Natural killer cell (primary cell): ENCODE measurements around the gene EXOC3L1. TPM values are rescaled to one million over a fixed set of nuclear protein-coding genes. Genes with fewer than 3 reads are reported as not detected.

Experiments
- ATAC-seq, 3 donors: fragments of 150-1000 bp in 2 of 3; fragments of 200-7000 bp in 1 of 3; cut with Tn5 transposase; 1 replicate in 1 of 3; 2 replicates in 2 of 3; pipeline ENCODE4 v1.10.0; 2021; ENCODE audit warnings: mild to moderate bottlenecking in 2 of 3, moderate library complexity in 2 of 3
- DNase-seq, 2 donors: peaks; one replicate each; pipeline versions ENCODE4 v3.0.0 to v3.0.0-alpha.2; 2013 to 2021; ENCODE audit warnings: mixed read lengths in 1 of 2
- H3K27ac ChIP-seq: one replicate; pipeline ENCODE4 v1.5.1; 2013; ENCODE audit warnings: mild to moderate bottlenecking, low read length
- H3K27me3 ChIP-seq: one replicate; pipeline ENCODE4 v1.6.1; 2013; ENCODE audit warnings: low read length; ENCODE audit not compliant: control insufficient read depth, insufficient read depth
- H3K36me3 ChIP-seq: one replicate; pipeline ENCODE4 v1.6.1; 2013; ENCODE audit warnings: low read length; ENCODE audit not compliant: control insufficient read depth, insufficient read depth
- H3K4me1 ChIP-seq: one replicate; pipeline ENCODE4 v1.6.1; 2013; ENCODE audit warnings: low read length; ENCODE audit not compliant: control insufficient read depth, insufficient read depth
- H3K4me3 ChIP-seq: one replicate; pipeline ENCODE4 v1.5.1; 2013; ENCODE audit warnings: low read length
- H3K9me3 ChIP-seq: one replicate; pipeline ENCODE4 v1.6.1; 2013; ENCODE audit warnings: low read length; ENCODE audit not compliant: control insufficient read depth, insufficient read depth
- H3K27ac Mint-ChIP-seq, 2 donors: one replicate each; pipeline ENCODE4 v1.8.0; 2022; ENCODE audit warnings: mild to moderate bottlenecking in 2 of 2, mixed read lengths in 2 of 2, moderate library complexity in 1 of 2
- H3K27me3 Mint-ChIP-seq, 2 donors: one replicate each; pipeline ENCODE4 v1.8.0; 2022; ENCODE audit warnings: low read depth in 2 of 2, mixed read lengths in 2 of 2
- H3K36me3 Mint-ChIP-seq: one replicate; pipeline ENCODE4 v1.8.0; 2022; ENCODE audit warnings: mixed read lengths
- H3K4me1 Mint-ChIP-seq, 2 donors: one replicate each; pipeline ENCODE4 v1.8.0; 2022; ENCODE audit warnings: mixed read lengths in 2 of 2
- H3K4me3 Mint-ChIP-seq: one replicate; pipeline ENCODE4 v1.8.0; 2022; ENCODE audit warnings: mild to moderate bottlenecking, moderate library complexity, mixed read lengths
- H3K9me3 Mint-ChIP-seq, 2 donors: one replicate each; pipeline ENCODE4 v1.8.0; 2022; ENCODE audit warnings: mixed read lengths in 2 of 2
- CTCF ChIP-seq: fragments of 200-600 bp; IDR thresholded peaks from one replicate; pipeline ENCODE4 v1.8.0; 2022; ENCODE audit warnings: antibody characterized with exemption
- WGBS: methylation state at CpG from one replicate; pipeline ENCODE4 v1.1.7; 2013; ENCODE audit warnings: missing lambda C conversion rate; ENCODE audit not compliant: insufficient coverage; 5-methylcytosine and 5-hydroxymethylcytosine counted together
- intact Hi-C: fragments of 100-400 bp; cut with micrococcal nuclease; formaldehyde crosslinking; loops from one replicate; pipeline ENCODE4 v1.14.2; 2022
- total RNA-seq, 4 donors: library from RNA; stranded (reverse); fragments of 120-200 nt in 1 of 4; gene quantifications; one replicate each; pipeline versions ENCODE4 v1.2.3 to v1.2.4, GENCODE V29; 2013 to 2022

Gene EXOC3L1, protein sequence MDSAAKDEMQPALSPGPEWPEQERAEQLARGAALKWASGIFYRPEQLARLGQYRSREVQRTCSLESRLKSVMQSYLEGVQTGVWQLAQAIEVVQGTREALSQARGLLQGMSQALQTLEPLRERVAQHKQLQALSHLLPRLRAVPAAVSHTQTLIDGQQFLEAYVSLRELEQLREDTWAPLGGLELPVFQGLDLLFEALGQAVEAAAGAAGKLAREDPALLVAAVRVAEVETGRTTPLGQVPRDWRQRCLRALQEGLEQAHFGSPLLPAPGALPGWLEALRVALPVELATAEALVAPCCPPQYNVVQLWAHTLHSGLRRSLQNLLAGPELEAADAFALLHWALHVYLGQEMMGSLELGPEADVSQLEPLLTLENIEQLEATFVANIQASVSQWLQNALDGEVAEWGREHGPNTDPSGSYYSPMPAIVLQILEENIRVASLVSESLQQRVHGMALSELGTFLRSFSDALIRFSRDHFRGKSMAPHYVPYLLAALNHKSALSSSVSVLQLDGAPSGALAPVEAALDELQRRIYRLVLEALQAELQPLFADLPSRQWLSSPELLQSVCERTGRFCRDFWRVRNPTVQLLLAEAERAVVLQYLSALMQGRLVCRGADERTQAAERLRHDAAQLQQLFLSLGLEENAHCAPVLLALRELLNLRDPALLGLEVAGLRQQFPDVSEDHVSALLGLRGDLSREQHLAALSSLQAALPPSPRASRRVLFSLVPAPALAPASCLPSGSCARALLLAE
- total RNA-seq: not detected
- 0.07 TPM for total RNA-seq (2013)

DNA sequence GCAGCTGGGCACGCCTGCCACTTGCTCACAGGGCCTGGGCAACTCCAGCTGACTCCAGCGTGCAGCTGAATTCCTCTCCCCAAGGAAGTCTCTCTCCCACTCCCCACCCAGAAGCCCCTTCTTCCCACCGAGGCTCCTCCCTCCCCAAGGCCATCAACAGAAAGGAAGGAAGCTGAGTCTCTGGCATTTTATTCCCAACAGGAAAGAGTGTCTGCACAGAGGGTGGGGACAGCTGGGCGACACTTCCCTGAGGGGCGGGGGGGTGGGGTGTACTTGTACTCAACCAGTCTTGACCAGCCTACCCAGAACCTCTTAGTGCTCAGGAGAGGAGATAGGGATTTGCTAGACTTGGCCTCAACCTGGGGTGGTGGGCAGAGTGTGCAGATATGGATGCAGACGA is at the start of gene EXOC3L1:
TSS of gene EXOC3L1 (minus strand) at position 96 of the 400 bp plus-strand sequence. CDS start 460 bp downstream, outside the sequence.
- no peak within 1 kb of the TSS for H3K4me3 ChIP-seq
- no peaks in the 10 kb centered on the region for H3K9me3 Mint-ChIP-seq
- peaks cover 32% of the 10 kb centered on the region for H3K4me1 ChIP-seq
- WGBS: 69% methylated on average over 6 of the region's 6 CpGs
- H3K27ac ChIP-seq: no peak within 1 kb of the TSS
- H3K9me3 ChIP-seq: no peaks in the 10 kb centered on the region
- peaks cover 9% of the 10 kb centered on the region for H3K36me3 ChIP-seq
- peaks cover 2% of the 10 kb centered on the region for H3K27me3 ChIP-seq
- DNase-seq (no peak), ATAC-seq (no peak)
- H3K4me3 Mint-ChIP-seq: peak within 1 kb of the TSS; percentile 92
- H3K27me3 Mint-ChIP-seq: peaks cover 0 to 5% of the 10 kb centered on the region in 2 donors
- intact Hi-C loops: no loop called here
- no peak within 1 kb of the TSS for H3K27ac Mint-ChIP-seq
- no peaks in the 10 kb centered on the region for H3K36me3 Mint-ChIP-seq
- H3K4me1 Mint-ChIP-seq: peaks cover 24 to 42% of the 10 kb centered on the region in 2 donors
- TF ChIP-seq CTCF: no peak

DNA sequence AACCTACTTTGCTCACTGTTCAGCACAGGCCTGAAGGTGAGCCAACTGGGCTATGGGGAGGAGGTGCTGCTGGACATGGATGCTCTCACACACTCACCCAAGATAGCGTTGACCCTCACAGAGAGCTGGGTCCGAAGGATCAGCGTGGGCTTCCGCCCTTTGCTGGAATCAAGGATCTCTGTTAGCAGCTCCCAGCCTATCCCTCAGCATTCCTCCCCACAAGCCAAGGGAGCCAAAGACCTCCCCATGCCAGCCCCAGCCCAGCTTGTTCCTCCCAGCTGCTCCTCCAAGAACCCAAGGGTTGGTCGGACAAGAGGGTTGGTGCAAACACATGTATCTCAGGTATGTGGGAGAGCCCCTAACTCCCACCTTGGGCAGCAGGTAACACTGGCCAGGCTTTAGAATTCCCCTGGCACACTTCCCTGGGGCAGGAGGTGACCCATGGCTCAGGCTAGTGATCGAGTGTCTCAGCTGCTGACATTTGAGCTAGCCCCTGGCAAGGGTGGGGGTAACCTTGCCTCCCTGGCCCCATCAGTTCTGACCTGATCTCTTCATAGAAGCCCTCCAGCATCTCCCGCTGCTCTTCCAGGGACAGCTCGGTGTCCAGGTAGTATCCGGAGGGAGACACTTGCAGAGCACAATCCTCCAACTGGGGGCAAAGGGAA is 49.0 kb upstream of the EXOC3L1 start:
- no peak overlapping the region for H3K4me3 ChIP-seq
- Mint-ChIP-seq H3K4me3 (no peak overlapping the region), H3K27me3 (no peaks in the 10 kb centered on the region), H3K27ac (peak overlapping the region in 1 of 2 donors; percentile 49), H3K9me3 (no peaks in the 10 kb centered on the region), H3K36me3 (no peaks in the 10 kb centered on the region), H3K4me1 (peaks cover 14 to 40% of the 10 kb centered on the region in 2 donors)
- 100% methylated on average over 9 of the region's 9 CpGs for WGBS
- H3K27me3 ChIP-seq: no peaks in the 10 kb centered on the region
- H3K4me1 ChIP-seq: peaks cover 12% of the 10 kb centered on the region
- intact Hi-C loops: no loop called here
- peaks cover 41% of the 10 kb centered on the region for H3K36me3 ChIP-seq
- ATAC-seq (no peak), DNase-seq (no peak)
- TF ChIP-seq CTCF: no peak
- no peak overlapping the region for H3K27ac ChIP-seq
- H3K9me3 ChIP-seq: no peaks in the 10 kb centered on the region

GRCh38 chr16:67238278-67238575 is 48.3 kb upstream of the EXOC3L1 start:
- no peaks in the 10 kb centered on the region for H3K27me3 Mint-ChIP-seq
- no peak overlapping the region for H3K27ac ChIP-seq
- ATAC-seq (no peak), DNase-seq (no peak)
- no peak overlapping the region for H3K4me3 Mint-ChIP-seq
- intact Hi-C loops: no loop called here
- peak overlapping the region in 1 of 2 donors; percentile 9 for H3K27ac Mint-ChIP-seq
- H3K36me3 ChIP-seq: peaks cover 46% of the 10 kb centered on the region
- H3K36me3 Mint-ChIP-seq: no peaks in the 10 kb centered on the region
- no peaks in the 10 kb centered on the region for H3K9me3 ChIP-seq
- peaks cover 13 to 34% of the 10 kb centered on the region in 2 donors for H3K4me1 Mint-ChIP-seq
- H3K4me1 ChIP-seq: peaks cover 5% of the 10 kb centered on the region
- H3K4me3 ChIP-seq: no peak overlapping the region
- H3K27me3 ChIP-seq: no peaks in the 10 kb centered on the region
- no peak for TF ChIP-seq CTCF
- WGBS: 100% methylated on average over 1 of the region's 3 CpGs
- no peaks in the 10 kb centered on the region for H3K9me3 Mint-ChIP-seq
